ENCODE measurements around the gene ESPN. TPM values are rescaled to one million over a fixed set of nuclear protein-coding genes. Genes with fewer than 3 reads are reported as not detected.

ESPN gene
- total RNA-seq, 1 experiment from 2014 or later = 53.1 TPM

DNA sequence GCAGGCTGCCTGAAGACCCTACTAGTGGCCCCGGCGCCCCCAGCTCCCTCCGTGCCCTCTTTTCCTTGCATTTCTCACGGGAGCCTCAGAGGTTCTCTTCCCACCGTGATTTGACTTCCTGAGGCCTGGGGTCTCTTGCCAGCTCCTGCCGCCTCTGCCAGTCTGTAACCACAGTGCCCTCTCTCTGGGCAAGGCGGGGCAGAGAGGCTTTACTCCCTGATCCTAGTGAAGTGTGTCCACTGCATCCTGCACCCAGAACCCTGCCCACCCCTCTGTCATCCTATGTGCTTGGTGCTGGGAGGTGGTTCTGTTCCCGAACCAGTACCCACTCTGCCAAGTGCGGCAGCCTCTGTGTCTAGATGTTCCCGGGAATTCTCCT is 2.4 kb downstream of the ESPN start:
- Histone ChIP-seq H3K23me2 (ENCODE audit: insufficient read length, low read depth, low read length, poor library complexity, severe bottlenecking) (peaks cover 3% of the 10 kb centered on the region), H3K4me2 (ENCODE audit: insufficient read depth, insufficient read length, low read length) (no peak overlapping the region), H2AK5ac (ENCODE audit: insufficient read length, low read length) (no peak overlapping the region), H2BK20ac (ENCODE audit: low read depth, low read length, poor library complexity, severe bottlenecking) (no peak overlapping the region), H2BK12ac (ENCODE audit: insufficient read length, low read depth, low read length) (no peak overlapping the region), H4K5ac (ENCODE audit: insufficient read length, low read depth, low read length) (no peak overlapping the region), H4K91ac (ENCODE audit: insufficient read length, low read depth, low read length) (no peak overlapping the region), H4K8ac (replicated peaks; ENCODE audit: insufficient read length, low read depth, low read length) (no peak overlapping the region), H3K9ac (ENCODE audit: extremely low read depth, insufficient read length, low read length) (no peak overlapping the region), H3K27me3 (ENCODE audit: insufficient read depth, low read length) (peaks cover 31% of the 10 kb centered on the region; the same call in 1 of the 2 replicates), H3T11ph (ENCODE audit: low read length) (no peak overlapping the region), H3K9me3 (ENCODE audit: control insufficient read depth, low read depth, low read length) (no peaks in the 10 kb centered on the region), H4K20me1 (ENCODE audit: control insufficient read depth, insufficient read depth, insufficient read length) (no peaks in the 10 kb centered on the region), H3K23ac (ENCODE audit: insufficient read length, low read depth, low read length) (no peak overlapping the region), H3K79me2 (ENCODE audit: insufficient read depth, low read length) (no peaks in the 10 kb centered on the region), H3K27ac (ENCODE audit: insufficient read length, low read depth, low read length) (no peak overlapping the region), H3K79me1 (ENCODE audit: insufficient read depth, low read depth, low read length, poor library complexity, severe bottlenecking) (no peaks in the 10 kb centered on the region), H3K18ac (ENCODE audit: insufficient read length, low read depth, low read length) (no peak overlapping the region), H3K4ac (ENCODE audit: low read depth, low read length) (no peak overlapping the region), H2BK120ac (ENCODE audit: low read depth, low read length, poor library complexity, severe bottlenecking) (no peak overlapping the region), H2BK5ac (ENCODE audit: insufficient read length, low read length) (no peak overlapping the region), H3K14ac (ENCODE audit: insufficient read depth, low read length) (no peak overlapping the region), H3K56ac (ENCODE audit: insufficient read length, low read depth, low read length) (no peak overlapping the region), H3K4me1 (ENCODE audit: insufficient read depth, low read length) (no peaks in the 10 kb centered on the region), H2BK15ac (ENCODE audit: low read depth, low read length) (no peak overlapping the region), H2AFZ (ENCODE audit: low read length) (no peak overlapping the region)
- TF ChIP-seq, protein P1, sequence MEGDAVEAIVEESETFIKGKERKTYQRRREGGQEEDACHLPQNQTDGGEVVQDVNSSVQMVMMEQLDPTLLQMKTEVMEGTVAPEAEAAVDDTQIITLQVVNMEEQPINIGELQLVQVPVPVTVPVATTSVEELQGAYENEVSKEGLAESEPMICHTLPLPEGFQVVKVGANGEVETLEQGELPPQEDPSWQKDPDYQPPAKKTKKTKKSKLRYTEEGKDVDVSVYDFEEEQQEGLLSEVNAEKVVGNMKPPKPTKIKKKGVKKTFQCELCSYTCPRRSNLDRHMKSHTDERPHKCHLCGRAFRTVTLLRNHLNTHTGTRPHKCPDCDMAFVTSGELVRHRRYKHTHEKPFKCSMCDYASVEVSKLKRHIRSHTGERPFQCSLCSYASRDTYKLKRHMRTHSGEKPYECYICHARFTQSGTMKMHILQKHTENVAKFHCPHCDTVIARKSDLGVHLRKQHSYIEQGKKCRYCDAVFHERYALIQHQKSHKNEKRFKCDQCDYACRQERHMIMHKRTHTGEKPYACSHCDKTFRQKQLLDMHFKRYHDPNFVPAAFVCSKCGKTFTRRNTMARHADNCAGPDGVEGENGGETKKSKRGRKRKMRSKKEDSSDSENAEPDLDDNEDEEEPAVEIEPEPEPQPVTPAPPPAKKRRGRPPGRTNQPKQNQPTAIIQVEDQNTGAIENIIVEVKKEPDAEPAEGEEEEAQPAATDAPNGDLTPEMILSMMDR (conservative IDR thresholded peaks at IDR 0.05) = no peak
- WGBS (ENCODE audit: extremely low coverage, insufficient read length, low lambda C conversion rate) = no CpG with 5 or more reads among the region's 10 CpGs
- H3K27ac Mint-ChIP-seq = no peak overlapping the region
- H3K4me1 Mint-ChIP-seq = peaks cover 17 to 24% of the 10 kb centered on the region in 2 experiments
- DNase-seq = no peak
- H3K4me3 Mint-ChIP-seq = no peak overlapping the region
- peaks cover 80% of the 10 kb centered on the region for H3K27me3 Mint-ChIP-seq (ENCODE audit: low read depth)
- H3K9me3 Mint-ChIP-seq = peaks cover 0 to 3% of the 10 kb centered on the region in 2 experiments; a peak in 2 of 5 replicates
- no peaks in the 10 kb centered on the region for H3K36me3 Mint-ChIP-seq (ENCODE audit: insufficient read depth in 1 of 3, low read depth in 3 of 3)
